T-cell (primary cell): ENCODE measurements around the gene GOLGA7B. TPM values are rescaled to one million over a fixed set of nuclear protein-coding genes. Genes with fewer than 3 reads are reported as not detected.

ENCODE experiments used
- ATAC-seq, 4 experiments: fragments of 200-7000 bp in 3 of 4; fragments of 150-1000 bp in 1 of 4; cut with Tn5 transposase; replicated peaks in 1 of 4; 1 replicate in 3 of 4; 2 replicates in 1 of 4; pipeline ENCODE4 v1.10.0; 2021; ENCODE audit warnings: moderate library complexity in 3 of 4, mild to moderate bottlenecking in 2 of 4, moderate number of reproducible peaks in 1 of 4
- CTCF ChIA-PET, 2 donors: fragments of 300-600 bp; sonication (Branson Sonifier 250); formaldehyde crosslinking; loops; one replicate each; lab custom pipeline; 2022; ENCODE audit warnings: antibody characterized with exemption in 2 of 2; lab: Charles Lee
- POLR2A ChIA-PET, 2 donors: fragments of 300-600 bp; sonication (Branson Sonifier 250); formaldehyde crosslinking; loops; one replicate each; lab custom pipeline; 2022; ENCODE audit warnings: antibody characterized with exemption in 2 of 2; lab: Charles Lee
- DNase-seq, 35 experiments: peaks; one replicate each; pipeline versions ENCODE4 v3.0.0 to v3.0.0-alpha.2; 2013 to 2023
- H3K27ac ChIP-seq: one replicate; pipeline ENCODE4 v1.5.1; 2013; ENCODE audit warnings: low read length
- H3K27me3 ChIP-seq, 2 experiments: replicated peaks in 1 of 2; 1 replicate in 1 of 2; 2 replicates in 1 of 2; pipeline versions ENCODE4 v1.6.1 to v1.7.0; 2013; ENCODE audit warnings: low read length in 1 of 2, mixed read lengths in 1 of 2; ENCODE audit not compliant: control insufficient read depth in 2 of 2, insufficient read depth in 2 of 2; ENCODE audit errors: extremely low read depth in 1 of 2
- H3K36me3 ChIP-seq, 2 donors: 1 replicate in 1 of 2; 2 replicates in 1 of 2; pipeline versions ENCODE4 v1.6.1 to v1.7.0; 2013; ENCODE audit warnings: low read length in 1 of 2; ENCODE audit not compliant: control insufficient read depth in 2 of 2, insufficient read depth in 1 of 2; ENCODE audit errors: extremely low read depth in 1 of 2
- H3K4me1 ChIP-seq, 2 experiments: 1 replicate in 1 of 2; 2 replicates in 1 of 2; pipeline versions ENCODE4 v1.6.1 to v1.7.0; 2013; ENCODE audit warnings: low read length in 2 of 2, mixed read lengths in 1 of 2; ENCODE audit not compliant: insufficient read depth in 2 of 2, control insufficient read depth in 1 of 2; ENCODE audit errors: extremely low read depth in 1 of 2
- H3K4me3 ChIP-seq, 2 donors: 1 replicate in 1 of 2; 2 replicates in 1 of 2; pipeline versions ENCODE4 v1.5.1 to v1.7.0; 2013; ENCODE audit warnings: mild to moderate bottlenecking in 2 of 2, low read length in 1 of 2, moderate library complexity in 1 of 2; ENCODE audit not compliant: control insufficient read depth in 1 of 2; ENCODE audit errors: extremely low read depth in 1 of 2
- H3K9me3 ChIP-seq: 2 replicates; pipeline ENCODE4 v1.7.0; 2013
- H3K27ac Mint-ChIP-seq, 2 donors: one replicate each; pipeline ENCODE4 v1.8.0; 2020 to 2021; ENCODE audit warnings: mild to moderate bottlenecking in 2 of 2, mixed read lengths in 2 of 2
- H3K27me3 Mint-ChIP-seq, 2 donors: one replicate each; pipeline ENCODE4 v1.8.0; 2021 to 2022; ENCODE audit warnings: mixed read lengths in 2 of 2
- H3K36me3 Mint-ChIP-seq: one replicate; pipeline ENCODE4 v1.8.0; 2021; ENCODE audit warnings: mixed read lengths
- H3K4me1 Mint-ChIP-seq, 3 donors: one replicate each; pipeline ENCODE4 v1.8.0; 2020 to 2022; ENCODE audit warnings: mixed read lengths in 3 of 3, mild to moderate bottlenecking in 1 of 3
- H3K4me3 Mint-ChIP-seq, 3 donors: one replicate each; pipeline ENCODE4 v1.8.0; 2020 to 2022; ENCODE audit warnings: mild to moderate bottlenecking in 3 of 3, mixed read lengths in 3 of 3, moderate library complexity in 3 of 3
- H3K9me3 Mint-ChIP-seq, 3 donors: one replicate each; pipeline ENCODE4 v1.8.0; 2020 to 2022; ENCODE audit warnings: mixed read lengths in 3 of 3
- WGBS: methylation state at CpG from one replicate; pipeline ENCODE4 v1.1.5; 2013; ENCODE audit warnings: missing lambda C conversion rate; ENCODE audit not compliant: insufficient coverage; 5-methylcytosine and 5-hydroxymethylcytosine counted together
- total RNA-seq, 35 experiments: library from RNA in 6 of 35; stranded (reverse) in 6 of 35; fragments of 120-200 nt in 1 of 35; gene quantifications; one replicate each; pipeline versions ENCODE4 v1.2.1 to v1.2.4 and lab custom pipeline; 2013 to 2026

Gene GOLGA7B
- total RNA-seq, 5 donors from 2014 or later (not counting 1 experiment from before 2014, with no cell fraction given) = 9.4 to 16.7 (median 12.2) TPM

DNA sequence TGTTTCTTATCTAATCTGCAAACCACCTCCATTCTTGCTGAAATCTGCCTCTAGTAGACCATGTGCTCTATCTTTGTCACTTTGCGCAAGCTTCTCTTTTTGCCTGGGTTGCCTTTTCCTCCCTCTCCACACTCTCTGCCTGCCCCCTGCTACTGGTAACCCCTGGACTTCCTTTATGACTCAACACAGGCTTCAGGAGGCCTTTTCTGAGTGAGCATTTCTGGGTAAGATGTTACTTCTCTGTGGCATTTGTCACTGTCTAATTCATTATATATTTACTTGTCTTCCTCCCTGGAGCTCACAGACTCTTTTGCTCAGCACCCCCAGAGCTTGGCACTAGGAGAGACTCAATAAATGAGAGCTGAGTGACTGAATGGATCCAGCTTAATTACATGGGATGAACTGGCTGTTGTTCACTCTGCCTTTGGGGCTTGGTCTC lies 8.4 kb downstream of the GOLGA7B start:
- CTCF ChIA-PET = no interaction called here
- DNase-seq (no peak), ATAC-seq (peak in 1 of 4 experiments; percentile 35)
- no peaks in the 10 kb centered on the region for H3K27me3 Mint-ChIP-seq
- 100% methylated on average over 1 of the region's 1 CpG for WGBS
- H3K9me3 ChIP-seq = no peaks in the 10 kb centered on the region
- H3K27me3 ChIP-seq = no peaks in the 10 kb centered on the region
- no peaks in the 10 kb centered on the region for H3K9me3 Mint-ChIP-seq
- no peak overlapping the region for H3K4me3 ChIP-seq
- POLR2A ChIA-PET = interaction anchor here in 1 of 2 donors (0.5 kb wide), 1 partner anchor 401 kb away, joined by 9 read pairs; no protein-coding TSS in a partner anchor
- H3K4me1 ChIP-seq = peaks cover 0 to 13% of the 10 kb centered on the region in 2 experiments
- peaks cover 14% of the 10 kb centered on the region for H3K36me3 Mint-ChIP-seq
- peaks cover 18 to 40% (median 19%) of the 10 kb centered on the region in 3 donors for H3K4me1 Mint-ChIP-seq
- H3K4me3 Mint-ChIP-seq = no peak overlapping the region
- no peaks in the 10 kb centered on the region for H3K36me3 ChIP-seq
- no peak overlapping the region for H3K27ac ChIP-seq
- no peak overlapping the region for H3K27ac Mint-ChIP-seq

DNA sequence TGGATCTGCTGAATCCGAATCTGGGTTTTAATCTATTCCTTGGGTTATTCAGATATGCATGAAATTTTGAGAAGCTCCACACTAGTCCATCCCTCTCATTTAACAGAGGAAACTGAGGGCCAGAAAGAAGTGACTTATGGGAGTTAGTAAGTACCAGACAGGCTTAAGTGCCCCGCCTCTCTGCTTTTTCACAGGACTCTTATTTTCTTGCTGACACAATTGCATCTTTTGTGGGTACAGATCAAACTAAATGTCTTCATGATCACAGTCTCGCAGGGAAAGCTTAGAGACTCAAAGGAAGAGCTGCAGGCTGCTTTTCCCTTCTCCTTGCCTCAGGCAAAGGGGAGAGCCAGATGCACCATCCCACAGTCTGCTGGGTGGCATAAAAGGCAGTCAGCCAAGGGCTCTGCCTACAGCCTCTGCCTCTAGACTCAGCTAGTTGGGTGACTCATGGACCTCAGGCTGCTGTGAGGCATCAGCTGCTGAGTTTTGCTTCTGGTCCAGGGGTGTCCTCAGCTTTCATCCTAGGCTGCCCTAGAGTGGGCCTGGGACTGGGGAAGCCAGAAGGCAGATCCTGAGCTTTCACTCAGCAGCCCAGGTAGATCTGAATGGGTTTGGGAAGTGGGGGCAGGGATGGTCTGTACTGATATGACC lies 11.6 kb downstream of the GOLGA7B start:
- CTCF ChIA-PET = interaction anchor here in 1 of 2 donors (0.7 kb wide), 1 partner anchor 8 kb away, joined by 3 read pairs; no protein-coding TSS in a partner anchor
- H3K4me3 Mint-ChIP-seq = no peak overlapping the region
- H3K4me1 ChIP-seq = peaks cover 0 to 6% of the 10 kb centered on the region in 2 experiments
- no peak overlapping the region for H3K27ac ChIP-seq
- H3K27me3 Mint-ChIP-seq = no peaks in the 10 kb centered on the region
- DNase-seq (no peak), ATAC-seq (no peak)
- no peaks in the 10 kb centered on the region for H3K9me3 ChIP-seq
- no peaks in the 10 kb centered on the region for H3K27me3 ChIP-seq
- H3K36me3 ChIP-seq = no peaks in the 10 kb centered on the region
- H3K36me3 Mint-ChIP-seq = peaks cover 19% of the 10 kb centered on the region
- 95% methylated on average over 2 of the region's 3 CpGs for WGBS
- no peaks in the 10 kb centered on the region for H3K9me3 Mint-ChIP-seq
- peaks cover 9 to 22% (median 13%) of the 10 kb centered on the region in 3 donors for H3K4me1 Mint-ChIP-seq
- no peak overlapping the region for H3K4me3 ChIP-seq
- no peak overlapping the region for H3K27ac Mint-ChIP-seq
- POLR2A ChIA-PET = no interaction called here

DNA sequence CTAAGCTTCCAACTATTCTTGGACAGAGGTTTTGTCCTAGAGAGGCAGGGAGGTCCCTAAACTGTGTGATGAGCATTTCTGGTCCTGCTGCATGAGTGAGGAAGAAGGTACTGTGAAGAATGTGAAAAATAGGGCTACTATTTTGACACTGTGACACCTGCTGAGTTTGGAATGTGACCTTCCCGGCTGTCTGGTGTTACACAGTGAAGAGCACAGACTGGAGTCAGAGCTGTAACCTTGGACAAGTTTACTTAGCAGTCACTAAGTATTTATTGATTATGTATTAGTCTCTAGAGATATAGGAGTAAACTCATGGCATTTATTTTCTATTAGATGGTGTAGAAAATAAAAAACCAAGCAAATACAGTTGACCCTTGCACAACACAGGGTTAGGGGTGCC lies 12.3 kb downstream of the GOLGA7B start:
- Histone ChIP-seq H3K9me3 (no peaks in the 10 kb centered on the region), H3K27me3 (no peaks in the 10 kb centered on the region), H3K27ac (no peak overlapping the region), H3K4me3 (no peak overlapping the region), H3K36me3 (no peaks in the 10 kb centered on the region), H3K4me1 (peaks cover 0 to 6% of the 10 kb centered on the region in 2 experiments)
- H3K4me1 Mint-ChIP-seq = peaks cover 9 to 18% (median 13%) of the 10 kb centered on the region in 3 donors
- no peaks in the 10 kb centered on the region for H3K27me3 Mint-ChIP-seq
- POLR2A ChIA-PET = no interaction called here
- WGBS = no CpG with 5 or more reads among the region's 1 CpG
- H3K9me3 Mint-ChIP-seq = no peaks in the 10 kb centered on the region
- H3K4me3 Mint-ChIP-seq = no peak overlapping the region
- CTCF ChIA-PET = interaction anchor here in 1 of 2 donors (0.7 kb wide), 1 partner anchor 9 kb away, joined by 3 read pairs; no protein-coding TSS in a partner anchor
- no peak for ATAC-seq
- peaks cover 24% of the 10 kb centered on the region for H3K36me3 Mint-ChIP-seq
- H3K27ac Mint-ChIP-seq = peak overlapping the region in 1 of 2 donors; percentile 3
- no peak for DNase-seq

DNA sequence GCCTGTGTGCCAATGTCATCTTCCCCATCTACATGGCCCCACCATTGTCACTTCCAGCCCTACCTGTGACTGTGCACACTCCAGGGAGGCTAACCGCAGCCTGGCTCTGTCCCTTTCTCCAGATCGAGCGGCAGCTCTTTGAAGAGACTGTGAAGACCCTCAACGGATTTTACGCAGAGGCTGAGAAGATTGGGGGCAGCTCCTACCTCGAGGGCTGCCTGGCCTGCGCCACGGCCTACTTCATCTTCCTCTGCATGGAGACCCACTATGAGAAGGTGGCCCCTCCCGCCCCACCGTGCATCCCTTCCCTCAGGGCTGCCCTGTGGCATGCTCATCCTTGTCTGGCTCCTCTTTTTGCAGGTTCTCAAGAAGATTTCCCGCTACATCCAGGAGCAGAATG lies 14.2 kb downstream of the GOLGA7B start:
- DNase-seq (no peak), ATAC-seq (no peak)
- H3K9me3 ChIP-seq = no peaks in the 10 kb centered on the region
- no peaks in the 10 kb centered on the region for H3K27me3 ChIP-seq
- Mint-ChIP-seq H3K4me1 (peaks cover 0 to 7% (median 2%) of the 10 kb centered on the region in 3 donors), H3K4me3 (no peak overlapping the region), H3K36me3 (peaks cover 24% of the 10 kb centered on the region), H3K9me3 (no peaks in the 10 kb centered on the region), H3K27me3 (no peaks in the 10 kb centered on the region), H3K27ac (peak overlapping the region in 1 of 2 donors; percentile 63)
- H3K4me1 ChIP-seq = peaks cover under 1 to 5% of the 10 kb centered on the region in 2 experiments
- H3K27ac ChIP-seq = no peak overlapping the region
- ChIA-PET POLR2A (no interaction called here), CTCF (interaction anchor here in 1 of 2 donors (1.0 kb wide), 1 partner anchor 13 kb away, joined by 4 read pairs; no protein-coding TSS in a partner anchor)
- H3K36me3 ChIP-seq = no peaks in the 10 kb centered on the region
- H3K4me3 ChIP-seq = no peak overlapping the region
- 94% methylated on average over 9 of the region's 11 CpGs for WGBS

GRCh38 chr10:97865488-97865887 lies 15.8 kb downstream of the GOLGA7B start:
- Histone ChIP-seq H3K27ac (no peak overlapping the region), H3K27me3 (no peaks in the 10 kb centered on the region), H3K4me1 (peaks cover 10 to 20% of the 10 kb centered on the region in 2 experiments), H3K9me3 (no peaks in the 10 kb centered on the region), H3K4me3 (no peak overlapping the region), H3K36me3 (no peaks in the 10 kb centered on the region)
- peaks cover 8 to 17% (median 13%) of the 10 kb centered on the region in 3 donors for H3K4me1 Mint-ChIP-seq
- POLR2A ChIA-PET = interaction anchor here in 1 of 2 donors (0.5 kb wide), 1 partner anchor 11 kb away, joined by 3 read pairs; no protein-coding TSS in a partner anchor
- peaks cover 19% of the 10 kb centered on the region for H3K36me3 Mint-ChIP-seq
- no peaks in the 10 kb centered on the region for H3K27me3 Mint-ChIP-seq
- peak overlapping the region in 1 of 2 donors; percentile 43 for H3K27ac Mint-ChIP-seq
- no peaks in the 10 kb centered on the region for H3K9me3 Mint-ChIP-seq
- 90% methylated on average over 10 of the region's 18 CpGs for WGBS
- no peak for DNase-seq
- no peak for ATAC-seq
- H3K4me3 Mint-ChIP-seq = no peak overlapping the region
- CTCF ChIA-PET = no interaction called here

DNA sequence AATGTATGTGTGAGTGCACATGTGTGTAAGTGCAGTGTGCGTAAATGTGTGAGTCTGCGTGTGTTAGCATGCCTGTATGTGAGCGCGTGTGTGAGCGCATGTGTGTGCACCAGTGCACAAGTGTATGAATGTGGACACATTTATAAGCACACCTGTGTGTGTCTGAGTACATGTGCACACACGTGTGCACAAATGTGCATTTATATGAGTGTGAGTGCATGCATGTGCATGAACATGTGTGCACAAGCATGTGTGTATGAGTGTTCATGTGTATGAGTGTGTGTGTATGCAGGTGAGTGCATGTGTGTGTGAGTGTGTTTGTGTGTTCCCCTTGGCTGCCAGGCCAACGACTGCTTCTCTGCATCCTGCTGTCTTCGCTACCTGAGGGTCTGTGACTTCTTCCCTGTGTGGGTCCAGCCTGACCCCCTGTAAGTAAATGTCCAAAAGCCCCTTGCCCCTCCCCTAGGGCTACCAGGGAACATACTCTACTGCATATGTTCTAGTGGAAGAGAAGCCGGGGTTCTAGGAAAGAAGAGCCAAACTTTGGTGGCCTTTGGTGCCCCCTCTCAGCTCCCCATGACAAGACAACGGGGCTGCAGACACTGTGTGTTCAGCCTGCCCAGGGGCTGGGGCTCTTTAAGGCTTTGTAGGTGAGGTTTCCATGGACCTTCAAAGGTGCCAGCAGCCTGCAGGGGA lies 17.0 kb downstream of the GOLGA7B start:
- Histone ChIP-seq H3K4me1 (peaks cover 10 to 20% of the 10 kb centered on the region in 2 experiments), H3K4me3 (no peak overlapping the region), H3K27ac (no peak overlapping the region), H3K27me3 (no peaks in the 10 kb centered on the region), H3K36me3 (no peaks in the 10 kb centered on the region), H3K9me3 (no peaks in the 10 kb centered on the region)
- no peak overlapping the region for H3K4me3 Mint-ChIP-seq
- no peaks in the 10 kb centered on the region for H3K27me3 Mint-ChIP-seq
- no peak for DNase-seq
- CTCF ChIA-PET = no interaction called here
- ATAC-seq = no peak
- H3K4me1 Mint-ChIP-seq = peaks cover 8 to 16% (median 13%) of the 10 kb centered on the region in 3 donors
- H3K36me3 Mint-ChIP-seq = peaks cover 19% of the 10 kb centered on the region
- POLR2A ChIA-PET = no interaction called here
- WGBS = 98% methylated on average over 6 of the region's 10 CpGs
- H3K27ac Mint-ChIP-seq = no peak overlapping the region
- H3K9me3 Mint-ChIP-seq = no peaks in the 10 kb centered on the region
